KMS-11 (cell line): ENCODE data around the gene APOL2.
A peak's percentile ranks its signal among the peaks of the same experiment; 100 is the strongest.

ENCODE experiments used
- H2AFZ ChIP-seq: fragments of 200-600 bp; sonication (generic); 2 replicates; pipeline ENCODE4 v1.6.1; 2016; ENCODE audit warnings: antibody characterized with exemption, mixed run types, low read depth
- H3K27ac ChIP-seq: fragments of 200-600 bp; sonication (generic); 2 replicates; pipeline ENCODE4 v1.6.1; 2016; ENCODE audit warnings: mild to moderate bottlenecking, mixed run types
- H3K27me3 ChIP-seq: fragments of 200-600 bp; sonication (generic); 2 replicates; pipeline ENCODE4 v1.6.1; 2017; ENCODE audit warnings: mild to moderate bottlenecking, low read depth, mixed run types, moderate library complexity; ENCODE audit not compliant: insufficient read depth
- H3K36me3 ChIP-seq: fragments of 200-600 bp; sonication (generic); 2 replicates; pipeline ENCODE4 v1.6.1; 2017; ENCODE audit warnings: mild to moderate bottlenecking, mixed run types; ENCODE audit not compliant: insufficient read depth
- H3K4me1 ChIP-seq: fragments of 200-600 bp; sonication (generic); 2 replicates; pipeline ENCODE4 v1.6.1; 2016; ENCODE audit warnings: mild to moderate bottlenecking, low read depth, mixed run types; ENCODE audit not compliant: poor library complexity, severe bottlenecking
- H3K4me2 ChIP-seq: fragments of 200-600 bp; sonication (generic); 2 replicates; pipeline ENCODE4 v1.7.0; 2016; ENCODE audit warnings: mild to moderate bottlenecking, mixed run types
- H3K4me3 ChIP-seq: fragments of 200-600 bp; sonication (generic); IDR thresholded peaks from 2 replicates; pipeline ENCODE4 v1.6.1; 2017; ENCODE audit warnings: low read depth, low read length, mixed read lengths; ENCODE audit not compliant: insufficient read depth
- H3K79me2 ChIP-seq: fragments of 200-600 bp; sonication (generic); 2 replicates; pipeline ENCODE4 v1.6.1; 2016; ENCODE audit warnings: low read depth, mixed run types; ENCODE audit not compliant: insufficient read depth
- H3K9ac ChIP-seq: fragments of 200-600 bp; sonication (generic); 2 replicates; pipeline ENCODE4 v1.6.1; 2016; ENCODE audit warnings: mild to moderate bottlenecking, mixed run types
- H4K20me1 ChIP-seq: fragments of 200-600 bp; sonication (generic); 2 replicates; pipeline ENCODE4 v1.6.1; 2016; ENCODE audit warnings: mild to moderate bottlenecking, mixed run types; ENCODE audit not compliant: insufficient read depth
- CTCF ChIP-seq: fragments of 200-600 bp; sonication (generic); conservative IDR thresholded peaks from 2 replicates; pipeline ENCODE4 v1.6.1; 2017; ENCODE audit warnings: low read depth, mild to moderate bottlenecking, antibody characterized with exemption, low read length, moderate library complexity, mixed read lengths

The APOL2 gene

GRCh38 chr22:36286096-36286957 lies 47.0 kb upstream of the APOL2 start:
- no peaks in the 10 kb centered on the region for H3K27me3 ChIP-seq
- H3K4me2 ChIP-seq, result peak overlapping the region; percentile 26; the same call in 1 of the 2 replicates
- H4K20me1 ChIP-seq, result no peaks in the 10 kb centered on the region
- peak; percentile 86 for TF ChIP-seq CTCF
- H3K79me2 ChIP-seq, result no peaks in the 10 kb centered on the region
- no peak overlapping the region for H3K4me3 ChIP-seq
- H3K4me1 ChIP-seq, result peaks cover 40% of the 10 kb centered on the region
- H2AFZ ChIP-seq, result no peak overlapping the region
- H3K36me3 ChIP-seq, result no peaks in the 10 kb centered on the region; the same call in 1 of the 2 replicates
- H3K9ac ChIP-seq, result no peak overlapping the region
- H3K27ac ChIP-seq, result no peak overlapping the region

- Histone ChIP-seq H4K20me1 (no peaks in the 10 kb centered on the region), H3K27me3 (no peaks in the 10 kb centered on the region), H3K79me2 (no peaks in the 10 kb centered on the region), H3K4me3 (no peak overlapping the region), H3K27ac (no peak overlapping the region), H3K4me1 (peaks cover 40% of the 10 kb centered on the region), H3K36me3 (no peaks in the 10 kb centered on the region; the same call in 1 of the 2 replicates), H3K9ac (no peak overlapping the region), H3K4me2 (no peak overlapping the region), H2AFZ (no peak overlapping the region)
- no peak for TF ChIP-seq CTCF
Measured at GRCh38 chr22:36285545-36285944, 46.2 kb upstream of the APOL2 start.

GRCh38 chr22:36285017-36285416 lies 45.7 kb upstream of the APOL2 start:
- Histone ChIP-seq H3K9ac (no peak overlapping the region), H3K4me1 (peaks cover 40% of the 10 kb centered on the region), H2AFZ (no peak overlapping the region), H3K4me2 (no peak overlapping the region), H3K79me2 (no peaks in the 10 kb centered on the region), H3K27ac (no peak overlapping the region), H3K4me3 (no peak overlapping the region), H3K36me3 (no peaks in the 10 kb centered on the region; the same call in 1 of the 2 replicates), H4K20me1 (no peaks in the 10 kb centered on the region), H3K27me3 (no peaks in the 10 kb centered on the region)
- TF ChIP-seq CTCF, result no peak

- H3K4me1 ChIP-seq, result peaks cover 32% of the 10 kb centered on the region
- no peaks in the 10 kb centered on the region; the same call in 1 of the 2 replicates for H3K36me3 ChIP-seq
- no peak overlapping the region for H2AFZ ChIP-seq
- H3K4me2 ChIP-seq, result no peak overlapping the region
- no peak overlapping the region for H3K4me3 ChIP-seq
- H3K79me2 ChIP-seq, result no peaks in the 10 kb centered on the region
- H3K9ac ChIP-seq, result no peak overlapping the region
- no peaks in the 10 kb centered on the region for H4K20me1 ChIP-seq
- no peak for TF ChIP-seq CTCF
- no peak overlapping the region for H3K27ac ChIP-seq
- no peaks in the 10 kb centered on the region for H3K27me3 ChIP-seq
Measured at GRCh38 chr22:36284171-36284571, 44.8 kb upstream of the APOL2 start.
